Brain microvascular endothelial cell (primary cell): Measurements from ENCODE around the gene EVC.

Source experiments
- DNase-seq: peaks from one replicate; pipeline ENCODE4 v3.0.0-alpha.2; 2020
- H3K27ac ChIP-seq: fragments of 250-450 bp; sonication (Bioruptor Pico); 2 replicates; pipeline ENCODE4 v1.5.1; 2020; ENCODE audit warnings: mild to moderate bottlenecking, moderate library complexity
- H3K27me3 ChIP-seq: fragments of 250-450 bp; sonication (Bioruptor Pico); replicated peaks from 2 replicates; pipeline ENCODE4 v1.5.1; 2020; ENCODE audit warnings: mild to moderate bottlenecking
- H3K36me3 ChIP-seq: fragments of 250-450 bp; sonication (Bioruptor Pico); replicated peaks from 2 replicates; pipeline ENCODE4 v1.5.1; 2020; ENCODE audit warnings: mild to moderate bottlenecking
- H3K4me3 ChIP-seq: 2 replicates; pipeline ENCODE4 v1.5.1; 2011; ENCODE audit warnings: low read depth, mild to moderate bottlenecking, control low read depth, low read length, moderate library complexity
- in situ Hi-C: cut with HindIII; loops from 2 replicates; pipeline ENCODE4 v1.10.0; 2017; ENCODE audit warnings: low sequenced_read_pairs, low pct_ligation_motif_present
- TF ChIP-seq, protein P1 (sequence below): IDR thresholded peaks from 2 replicates; pipeline ENCODE4 v1.5.1; 2011; ENCODE audit warnings: low read depth, mild to moderate bottlenecking, moderate library complexity, low read length, control low read depth, inconsistent platforms; ENCODE audit errors: missing control alignments

Gene EVC

GRCh38 chr4:5678977-5679376, 32.0 kb upstream of the EVC start:
- Histone ChIP-seq H3K36me3 (peaks cover 29% of the 10 kb centered on the region), H3K4me3 (no peak overlapping the region), H3K27me3 (no peaks in the 10 kb centered on the region), H3K27ac (no peak overlapping the region)
- in situ Hi-C loops: no loop called here
- TF ChIP-seq, protein P1, sequence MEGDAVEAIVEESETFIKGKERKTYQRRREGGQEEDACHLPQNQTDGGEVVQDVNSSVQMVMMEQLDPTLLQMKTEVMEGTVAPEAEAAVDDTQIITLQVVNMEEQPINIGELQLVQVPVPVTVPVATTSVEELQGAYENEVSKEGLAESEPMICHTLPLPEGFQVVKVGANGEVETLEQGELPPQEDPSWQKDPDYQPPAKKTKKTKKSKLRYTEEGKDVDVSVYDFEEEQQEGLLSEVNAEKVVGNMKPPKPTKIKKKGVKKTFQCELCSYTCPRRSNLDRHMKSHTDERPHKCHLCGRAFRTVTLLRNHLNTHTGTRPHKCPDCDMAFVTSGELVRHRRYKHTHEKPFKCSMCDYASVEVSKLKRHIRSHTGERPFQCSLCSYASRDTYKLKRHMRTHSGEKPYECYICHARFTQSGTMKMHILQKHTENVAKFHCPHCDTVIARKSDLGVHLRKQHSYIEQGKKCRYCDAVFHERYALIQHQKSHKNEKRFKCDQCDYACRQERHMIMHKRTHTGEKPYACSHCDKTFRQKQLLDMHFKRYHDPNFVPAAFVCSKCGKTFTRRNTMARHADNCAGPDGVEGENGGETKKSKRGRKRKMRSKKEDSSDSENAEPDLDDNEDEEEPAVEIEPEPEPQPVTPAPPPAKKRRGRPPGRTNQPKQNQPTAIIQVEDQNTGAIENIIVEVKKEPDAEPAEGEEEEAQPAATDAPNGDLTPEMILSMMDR: no peak
- no peak for DNase-seq

DNA sequence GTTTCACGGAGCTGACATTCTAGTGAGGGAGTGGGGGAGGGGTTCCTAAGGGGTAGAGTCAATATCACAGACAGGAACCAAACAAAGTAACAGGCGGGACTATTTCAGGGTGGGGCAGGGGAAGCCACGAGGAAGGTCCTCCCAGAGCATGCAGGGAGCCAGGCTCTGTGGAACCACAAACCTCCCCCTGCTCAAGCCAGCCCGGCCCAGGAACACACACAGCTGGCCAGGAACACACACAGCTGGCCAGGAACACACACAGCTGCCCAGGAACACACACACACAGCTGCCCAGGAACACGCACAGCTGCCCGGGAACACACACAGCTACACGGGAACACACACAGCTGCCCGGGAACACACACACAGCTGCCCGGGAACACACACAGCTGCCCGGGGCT, 27.4 kb upstream of the EVC start:
- in situ Hi-C loops: no loop called here
- no peak for DNase-seq
- peaks cover 55% of the 10 kb centered on the region for H3K36me3 ChIP-seq
- TF ChIP-seq, protein P1: no peak
- no peak overlapping the region for H3K4me3 ChIP-seq
- no peaks in the 10 kb centered on the region for H3K27me3 ChIP-seq
- no peak overlapping the region for H3K27ac ChIP-seq

DNA sequence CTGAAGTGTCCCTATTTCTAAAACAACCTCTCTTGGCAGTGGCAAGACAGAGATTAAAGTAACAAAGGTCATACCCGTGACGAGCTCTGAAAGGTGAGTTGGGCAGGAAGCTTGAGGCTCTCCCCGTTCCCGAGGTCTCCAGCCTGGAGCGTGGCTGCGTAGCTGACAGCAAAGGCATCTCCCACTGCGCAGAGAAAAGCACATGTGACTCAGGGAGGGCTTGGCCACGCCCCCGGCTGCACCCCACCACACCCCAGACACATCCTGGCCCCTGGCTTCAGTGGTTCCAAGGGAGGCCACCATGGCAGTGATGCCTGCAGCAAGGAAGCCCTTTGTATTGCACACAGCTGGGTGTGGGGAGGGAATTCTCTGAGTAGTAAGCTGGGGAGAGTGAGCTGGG, 25.7 kb upstream of the EVC start:
- Histone ChIP-seq H3K4me3 (no peak overlapping the region), H3K27me3 (no peaks in the 10 kb centered on the region), H3K36me3 (peaks cover 63% of the 10 kb centered on the region), H3K27ac (no peak overlapping the region)
- in situ Hi-C loops: no loop called here
- TF ChIP-seq, protein P1: no peak
- no peak for DNase-seq

- H3K27ac ChIP-seq: no peak overlapping the region
- no peak for DNase-seq
- H3K4me3 ChIP-seq: no peak overlapping the region
- TF ChIP-seq, protein P1: no peak
- H3K36me3 ChIP-seq: peaks cover 54% of the 10 kb centered on the region
- in situ Hi-C loops: no loop called here
- no peaks in the 10 kb centered on the region for H3K27me3 ChIP-seq
Measured at GRCh38 chr4:5686338-5686737, 24.7 kb upstream of the EVC start.

DNA sequence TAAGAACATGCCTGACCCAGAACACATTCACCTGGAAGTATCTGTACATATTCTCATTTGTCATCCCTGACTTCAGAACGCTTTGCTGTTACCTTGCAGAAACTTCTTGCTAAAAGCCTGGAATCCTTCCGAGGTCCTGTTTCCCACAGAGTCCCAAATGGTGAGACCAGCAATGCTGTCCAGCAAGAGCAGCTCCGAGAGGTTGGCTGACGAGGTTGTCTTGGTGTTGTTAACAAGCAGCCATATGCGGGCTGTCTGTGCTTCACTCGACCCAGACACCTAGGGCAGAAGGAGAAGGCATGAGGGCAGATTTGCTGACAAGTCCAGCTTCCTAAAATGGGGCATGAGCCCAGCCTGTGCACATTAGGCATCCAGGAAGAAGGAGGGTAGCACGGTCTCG, 21.9 kb upstream of the EVC start:
- peaks cover 54% of the 10 kb centered on the region for H3K36me3 ChIP-seq
- TF ChIP-seq, protein P1: no peak
- no peak overlapping the region for H3K4me3 ChIP-seq
- no peaks in the 10 kb centered on the region for H3K27me3 ChIP-seq
- no peak overlapping the region for H3K27ac ChIP-seq
- no peak for DNase-seq
- in situ Hi-C loops: no loop called here

DNA sequence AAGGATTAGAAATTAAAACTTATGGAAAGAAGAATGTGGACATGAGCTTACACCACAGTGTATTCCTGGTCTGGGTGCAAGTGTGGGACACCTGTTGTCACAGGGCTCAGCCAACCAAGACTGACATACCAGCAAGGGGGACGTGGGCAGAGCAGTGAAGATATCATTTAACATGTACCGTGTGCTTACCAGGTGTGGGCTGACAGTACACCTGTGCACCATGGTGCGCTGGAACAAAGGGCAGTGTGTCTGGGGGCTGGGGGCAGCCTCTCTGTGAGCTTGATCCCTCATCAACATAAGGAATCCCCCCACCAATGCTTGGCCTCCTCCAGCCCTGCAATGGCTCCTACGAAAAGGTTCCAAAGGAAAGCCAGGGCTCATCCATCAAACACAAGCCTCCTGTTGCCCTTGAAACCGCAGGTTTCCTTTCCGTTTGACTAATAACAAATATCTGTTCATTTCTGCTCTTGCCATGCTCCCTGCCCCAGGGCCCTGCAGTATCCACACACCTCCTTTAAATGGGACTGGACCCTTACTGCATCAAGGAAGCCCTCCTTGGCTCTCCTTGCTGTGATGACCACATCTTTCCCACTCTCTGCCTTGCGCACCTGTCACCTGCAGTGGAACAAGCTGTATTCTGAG, 19.4 kb upstream of the EVC start:
- no peak for DNase-seq
- no peak overlapping the region for H3K27ac ChIP-seq
- no peaks in the 10 kb centered on the region for H3K27me3 ChIP-seq
- in situ Hi-C loops: no loop called here
- TF ChIP-seq, protein P1: no peak
- peaks cover 48% of the 10 kb centered on the region for H3K36me3 ChIP-seq
- no peak overlapping the region for H3K4me3 ChIP-seq
